NCI-H345 treated with DMSO at 0.1 percent for 48 hours (cell line): ENCODE measurements around the gene ZNHIT6.

ENCODE experiments used
- DNase-seq: peaks from one replicate; lab custom pipeline; 2025; ENCODE audit not compliant: unreplicated experiment; lab: John Stamatoyannopoulos, UW

ZNHIT6 gene

GRCh38 chr1:85599681-85600080 is 108.6 kb downstream of the ZNHIT6 start:
- DNase-seq, result no peak
